MM.1S (cell line): ENCODE measurements around the gene OPA3.
A peak's percentile ranks its signal among the peaks of the same experiment; 100 is the strongest.

Experiments
- DNase-seq: peaks from one replicate; pipeline ENCODE4 v3.0.0-alpha.2; 2015
- H2AFZ ChIP-seq: fragments of 300-600 bp; sonication (generic); 2 replicates; pipeline ENCODE4 v1.6.0; 2016; ENCODE audit warnings: antibody characterized with exemption, low read length
- H3F3A ChIP-seq: fragments of 300-600 bp; sonication (generic); 2 replicates; pipeline ENCODE4 v1.6.1; 2016; ENCODE audit warnings: mild to moderate bottlenecking, antibody characterized with exemption, low read length, moderate library complexity, mixed read lengths; ENCODE audit not compliant: insufficient read depth
- H3K27ac ChIP-seq: fragments of 300-600 bp; sonication (generic); 2 replicates; pipeline ENCODE4 v1.5.1; 2016; ENCODE audit warnings: mild to moderate bottlenecking, low read length
- H3K27me3 ChIP-seq: fragments of 300-600 bp; sonication (generic); replicated peaks from 2 replicates; pipeline ENCODE4 v1.6.0; 2016; ENCODE audit warnings: low read length; ENCODE audit not compliant: insufficient read depth
- H3K36me3 ChIP-seq: fragments of 300-600 bp; sonication (generic); replicated peaks from 2 replicates; pipeline ENCODE4 v1.6.1; 2016; ENCODE audit warnings: mild to moderate bottlenecking, low read length, mixed read lengths; ENCODE audit not compliant: insufficient read depth
- H3K4me1 ChIP-seq: fragments of 300-600 bp; sonication (generic); 2 replicates; pipeline ENCODE4 v1.6.1; 2016; ENCODE audit warnings: low read length, mixed read lengths
- H3K4me2 ChIP-seq: fragments of 300-600 bp; sonication (generic); 2 replicates; pipeline ENCODE4 v1.6.0; 2016; ENCODE audit warnings: low read depth, low read length
- H3K4me3 ChIP-seq: fragments of 300-600 bp; sonication (generic); 2 replicates; pipeline ENCODE4 v1.5.1; 2016; ENCODE audit warnings: low read length, mixed read lengths
- H3K79me2 ChIP-seq: fragments of 300-600 bp; sonication (generic); 2 replicates; pipeline ENCODE4 v1.6.1; 2016; ENCODE audit warnings: mixed run types, low read length, mixed read lengths
- H3K9ac ChIP-seq: fragments of 300-600 bp; sonication (generic); 2 replicates; pipeline ENCODE4 v1.6.1; 2016; ENCODE audit warnings: low read length, mixed read lengths
- H3K9me2 ChIP-seq: fragments of 300-600 bp; sonication (generic); replicated peaks from 2 replicates; pipeline ENCODE4 v1.6.1; 2016; ENCODE audit warnings: mild to moderate bottlenecking, low read length, mixed read lengths; ENCODE audit not compliant: insufficient read depth
- H3K9me3 ChIP-seq: fragments of 300-600 bp; sonication (generic); replicated peaks from 2 replicates; pipeline ENCODE4 v1.6.1; 2016; ENCODE audit warnings: mild to moderate bottlenecking, low read length, mixed read lengths; ENCODE audit not compliant: insufficient read depth
- H4K20me1 ChIP-seq: fragments of 300-600 bp; sonication (generic); 2 replicates; pipeline ENCODE4 v1.6.1; 2016; ENCODE audit warnings: mild to moderate bottlenecking, low read length, moderate library complexity, mixed read lengths; ENCODE audit not compliant: insufficient read depth
- CTCF ChIP-seq: fragments of 300-600 bp; sonication (generic); IDR thresholded peaks from 2 replicates; pipeline ENCODE4 v1.5.1; 2016; ENCODE audit warnings: antibody characterized with exemption, low read length, mixed read lengths
- EZH2 ChIP-seq: fragments of 300-600 bp; sonication (generic); optimal IDR thresholded peaks from 2 replicates; pipeline ENCODE3; 2017; ENCODE audit warnings: low read depth, mild to moderate bottlenecking, antibody characterized with exemption, low read length, mixed read lengths
- EZH2phosphoT487 ChIP-seq: fragments of 300-600 bp; sonication (generic); IDR thresholded peaks from 2 replicates; pipeline ENCODE4 v1.6.1; 2018; ENCODE audit warnings: antibody characterized with exemption, low read length

Gene OPA3

DNA sequence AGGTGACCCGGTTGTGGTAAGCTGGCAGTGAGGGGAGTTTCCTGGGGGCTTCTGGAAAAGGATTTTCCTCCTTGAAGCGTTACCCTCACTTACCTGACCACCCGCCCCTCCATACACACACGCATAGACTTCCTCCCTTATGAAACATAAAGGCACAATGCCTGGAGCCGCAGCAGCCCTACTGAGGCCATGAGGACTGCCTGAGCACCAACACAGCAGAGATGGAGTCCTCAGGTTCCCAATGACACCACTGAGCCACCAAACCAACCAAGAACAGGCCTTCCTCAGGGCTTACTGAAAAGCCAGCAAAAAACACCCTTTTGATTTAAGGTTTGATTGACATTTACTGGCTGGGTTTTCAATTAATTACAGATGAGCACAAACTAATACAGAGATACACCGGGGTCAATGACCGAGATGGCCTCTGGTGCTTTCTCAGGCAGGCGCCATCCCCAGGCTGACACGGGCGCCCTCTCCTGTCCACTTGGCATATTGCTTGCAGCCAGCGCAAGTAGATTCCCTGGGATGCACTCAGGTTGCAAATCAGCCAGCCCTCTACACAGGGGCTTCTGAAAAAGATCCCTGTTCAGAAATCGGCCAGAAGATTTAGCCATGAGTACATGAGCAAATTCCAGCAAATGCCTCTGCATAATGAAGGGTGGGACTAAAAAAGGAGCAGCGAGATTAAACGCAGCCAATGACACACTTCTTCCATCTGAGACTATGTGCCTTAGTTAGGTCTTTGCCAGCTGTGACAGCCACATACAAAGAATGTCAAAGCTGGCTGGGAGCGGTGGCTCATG, 14.8 kb downstream of the OPA3 start:
- Histone ChIP-seq H3K4me3 (no peak overlapping the region), H3K4me2 (no peak overlapping the region), H3K27me3 (no peaks in the 10 kb centered on the region), H2AFZ (no peak overlapping the region), H3K36me3 (no peaks in the 10 kb centered on the region), H3K9me3 (no peaks in the 10 kb centered on the region), H3K79me2 (peaks cover 54% of the 10 kb centered on the region), H3K27ac (no peak overlapping the region), H3K4me1 (peaks cover 5% of the 10 kb centered on the region), H3F3A (peaks cover 2% of the 10 kb centered on the region; the same call in 1 of the 2 replicates), H3K9ac (no peak overlapping the region), H4K20me1 (no peaks in the 10 kb centered on the region), H3K9me2 (no peaks in the 10 kb centered on the region)
- DNase-seq = peak; percentile 51
- TF ChIP-seq CTCF = peak; percentile 71
- TF ChIP-seq EZH2 = no peak
- TF ChIP-seq EZH2phosphoT487 = no peak

DNA sequence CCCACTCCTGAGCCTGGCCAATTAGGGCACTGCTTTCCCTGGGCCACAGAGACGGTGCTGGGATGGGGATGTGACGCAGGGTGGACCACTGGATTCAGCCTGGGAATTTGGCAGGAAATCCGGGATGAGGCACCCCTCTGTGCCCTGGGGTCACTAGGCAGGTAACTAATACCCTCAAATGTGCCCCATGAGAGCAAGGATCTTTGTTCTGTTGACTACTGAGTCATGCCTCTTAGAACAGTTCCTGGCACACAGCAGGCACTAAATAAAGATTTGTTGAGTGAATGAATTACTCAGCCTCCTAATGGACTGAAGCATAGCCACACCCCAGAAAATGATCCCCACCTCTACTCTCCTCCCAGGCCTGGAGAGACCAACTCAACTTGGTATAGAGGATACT, 15.9 kb downstream of the OPA3 start:
- Histone ChIP-seq H4K20me1 (no peaks in the 10 kb centered on the region), H2AFZ (no peak overlapping the region), H3K27ac (no peak overlapping the region), H3K4me3 (no peak overlapping the region), H3K36me3 (no peaks in the 10 kb centered on the region), H3K9ac (no peak overlapping the region), H3K27me3 (no peaks in the 10 kb centered on the region), H3K4me1 (no peaks in the 10 kb centered on the region), H3K9me2 (no peaks in the 10 kb centered on the region), H3F3A (no peaks in the 10 kb centered on the region), H3K79me2 (peaks cover 52% of the 10 kb centered on the region), H3K4me2 (no peak overlapping the region), H3K9me3 (no peaks in the 10 kb centered on the region)
- no peak for DNase-seq
- no peak for TF ChIP-seq EZH2
- TF ChIP-seq CTCF = no peak
- no peak for TF ChIP-seq EZH2phosphoT487

GRCh38 chr19:45567609-45568008, 17.0 kb downstream of the OPA3 start:
- H3K27ac ChIP-seq = no peak overlapping the region
- H2AFZ ChIP-seq = no peak overlapping the region
- peaks cover 41% of the 10 kb centered on the region for H3K79me2 ChIP-seq
- no peak overlapping the region for H3K4me2 ChIP-seq
- peaks cover 5% of the 10 kb centered on the region for H3F3A ChIP-seq
- H3K9ac ChIP-seq = no peak overlapping the region
- H3K9me2 ChIP-seq = no peaks in the 10 kb centered on the region
- no peaks in the 10 kb centered on the region for H3K36me3 ChIP-seq
- H3K4me1 ChIP-seq = peaks cover 6% of the 10 kb centered on the region
- H3K9me3 ChIP-seq = no peaks in the 10 kb centered on the region
- no peak for DNase-seq
- H3K4me3 ChIP-seq = no peak overlapping the region
- TF ChIP-seq CTCF (no peak), EZH2phosphoT487 (no peak), EZH2 (no peak)
- H3K27me3 ChIP-seq = no peaks in the 10 kb centered on the region
- H4K20me1 ChIP-seq = no peaks in the 10 kb centered on the region
